ENCODE measurements around the gene AAMP.

Gene AAMP

DNA sequence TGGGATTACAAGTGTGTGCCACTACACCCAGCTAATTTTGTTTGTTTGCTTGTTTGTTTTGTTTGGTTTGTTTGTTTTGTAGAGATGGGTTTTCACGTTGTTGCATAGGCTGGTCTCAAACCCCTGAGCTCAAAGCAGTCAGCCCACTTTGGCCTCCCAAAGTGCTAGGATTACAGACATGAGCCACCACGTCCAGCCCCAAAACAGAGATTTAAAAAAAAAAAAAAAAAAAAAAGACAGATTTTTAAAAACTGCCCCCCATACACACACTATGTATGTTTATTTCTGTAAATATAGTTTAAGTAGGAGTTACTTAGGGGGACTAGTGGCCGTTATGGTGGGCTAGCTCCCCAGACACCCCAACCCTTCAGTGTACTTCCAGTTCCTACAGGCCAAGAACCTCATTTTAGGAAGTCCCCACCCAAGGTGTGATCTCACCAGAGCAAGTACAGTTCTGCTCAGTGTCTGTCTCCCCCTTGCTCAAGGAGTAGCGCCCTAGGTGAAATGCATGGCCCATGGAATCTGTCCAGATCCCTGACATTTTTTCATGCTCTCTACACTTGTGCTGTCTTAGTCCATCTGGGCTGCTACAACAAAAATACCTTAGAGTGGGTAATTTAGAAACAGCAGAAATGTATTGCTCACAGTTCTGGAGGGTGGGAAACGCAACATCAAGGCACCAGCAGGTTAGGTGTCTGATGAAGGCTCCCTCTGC lies 23.9 kb upstream of the AAMP start:
- DNase-seq (ENCODE audit: low read depth), result no peak

DNA sequence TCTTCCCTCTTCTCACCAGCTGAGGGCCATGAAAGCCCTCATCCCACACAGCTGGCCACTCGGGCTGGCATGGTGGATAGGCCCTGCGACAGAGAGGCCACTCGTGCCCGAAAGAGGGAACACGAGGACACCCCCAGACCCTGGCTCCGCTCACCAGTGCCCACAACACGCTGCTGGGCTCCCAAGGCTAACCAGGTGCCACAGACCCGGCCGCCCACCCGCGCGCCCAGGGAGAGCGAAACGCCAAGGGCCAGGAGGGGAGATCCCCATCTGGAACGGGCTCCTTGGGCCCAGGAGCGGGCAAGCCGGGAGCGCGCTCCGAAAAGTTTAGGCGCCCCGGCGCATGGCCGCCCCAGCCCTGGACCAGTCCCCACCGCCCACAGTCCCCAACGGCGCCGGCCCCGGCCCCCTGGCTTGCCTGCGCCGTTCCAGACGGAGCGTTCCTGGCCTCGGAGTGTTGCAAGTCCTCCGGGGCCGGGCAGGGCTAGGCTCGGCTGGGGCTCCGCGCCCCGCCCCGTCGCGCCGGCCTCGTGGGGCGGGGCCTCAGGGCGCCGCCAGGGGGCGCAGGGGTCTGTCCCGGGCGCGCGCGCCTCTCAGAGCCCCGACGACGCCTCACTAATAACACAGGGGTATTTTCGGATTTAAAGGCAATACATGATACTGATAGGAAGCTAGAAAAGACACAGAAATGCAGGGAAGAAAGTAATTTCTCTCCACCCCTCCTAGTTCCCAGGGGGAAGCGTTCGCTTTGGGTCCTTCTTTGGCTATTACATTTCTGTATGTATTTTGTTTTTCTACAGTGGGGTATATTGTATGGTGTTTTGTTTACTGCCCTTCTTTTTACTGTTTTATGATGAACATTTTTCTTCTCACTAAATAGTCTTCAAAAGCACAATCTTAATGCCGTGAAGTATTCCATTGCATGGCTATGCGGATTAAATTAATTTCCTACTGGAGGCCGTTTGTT lies 22.4 kb upstream of the AAMP start, which contains the start of gene TMBIM1:
Gene TMBIM1, minus strand, starts transcription at position 456 of the 967 bp plus-strand sequence. CDS start 10,362 bp downstream, outside the sequence.
- peak; percentile 72 for DNase-seq (ENCODE audit: low read depth)

DNA sequence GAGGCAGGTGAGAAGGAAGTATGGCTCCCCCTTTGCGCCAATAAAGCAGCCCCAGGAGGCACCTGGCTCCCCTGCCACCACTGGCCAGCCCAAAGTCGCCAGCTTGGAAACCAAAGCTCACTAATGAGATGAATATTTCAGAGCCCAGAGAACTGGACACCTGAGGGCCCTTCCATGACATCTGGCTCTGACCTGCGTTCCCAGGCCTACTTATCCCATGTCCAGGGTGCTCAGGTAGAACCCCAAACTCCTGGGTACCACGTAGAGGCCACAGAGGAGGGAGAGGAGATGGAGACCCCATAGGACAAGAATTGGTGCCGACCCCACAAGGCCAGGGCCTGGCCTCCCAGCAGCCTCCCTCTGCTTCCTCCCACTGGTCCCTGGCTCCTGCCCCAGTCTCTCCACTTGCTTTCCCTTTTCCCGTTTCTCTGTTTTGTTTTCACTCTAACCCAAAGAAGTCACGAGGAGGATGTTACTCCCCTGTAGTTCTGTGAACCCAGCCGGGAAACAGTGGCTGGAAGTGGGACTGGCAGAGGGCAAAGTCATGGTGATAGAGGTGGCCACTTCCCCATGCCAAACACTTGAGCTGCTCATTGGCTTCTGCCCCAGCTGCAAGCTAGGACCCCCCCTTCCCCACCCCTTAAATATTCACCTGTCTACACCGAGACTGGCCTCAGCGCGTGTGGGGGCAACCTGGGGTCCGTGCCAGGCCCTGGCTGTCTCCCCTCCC lies 21.5 kb upstream of the AAMP start:
- no peak for DNase-seq (ENCODE audit: low read depth)

DNA sequence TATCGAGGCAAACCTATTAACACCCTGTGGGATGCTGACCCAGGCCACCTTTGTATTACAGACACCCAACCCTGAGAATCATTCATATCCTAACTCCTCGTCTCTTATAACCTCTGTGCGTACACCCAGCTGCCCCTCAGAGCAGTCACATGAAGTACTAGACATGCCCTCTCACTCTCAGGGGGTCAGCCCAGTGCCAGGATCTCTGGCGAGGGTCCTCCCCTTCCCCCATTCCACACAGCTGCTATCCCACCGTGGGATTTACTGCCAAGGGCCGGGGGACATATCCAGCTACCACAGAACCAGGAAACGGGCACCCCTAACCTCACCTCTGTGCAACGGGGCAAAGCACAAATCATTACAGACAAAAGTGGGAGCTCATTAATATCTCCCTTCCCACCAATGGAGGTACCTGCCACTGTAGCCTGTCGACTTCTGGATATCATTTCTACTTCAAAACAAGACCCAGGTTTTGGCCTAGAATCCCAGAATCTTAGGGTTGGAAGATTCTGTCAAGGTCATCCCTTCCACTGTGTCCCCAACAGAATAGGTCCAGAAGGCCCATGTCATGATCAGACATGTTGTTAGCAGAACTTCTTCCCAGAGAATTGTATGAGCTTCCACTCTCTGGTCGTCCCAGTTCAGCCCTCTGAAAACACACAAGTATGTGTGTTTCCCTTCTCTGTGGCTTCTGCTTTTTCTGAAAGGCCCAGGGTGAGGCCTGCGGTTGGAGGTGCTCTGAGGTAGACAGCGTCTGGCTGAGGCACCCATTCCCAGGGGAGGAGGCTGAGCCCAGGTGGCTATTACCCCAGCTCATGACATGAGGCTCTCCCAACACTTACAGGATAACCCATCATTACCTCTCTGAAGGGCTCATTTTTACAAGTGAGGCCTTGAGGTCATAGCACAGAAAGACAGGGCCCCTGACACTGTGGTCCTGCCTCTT lies 20.7 kb upstream of the AAMP start:
- no peak for DNase-seq (ENCODE audit: low read depth)

DNA sequence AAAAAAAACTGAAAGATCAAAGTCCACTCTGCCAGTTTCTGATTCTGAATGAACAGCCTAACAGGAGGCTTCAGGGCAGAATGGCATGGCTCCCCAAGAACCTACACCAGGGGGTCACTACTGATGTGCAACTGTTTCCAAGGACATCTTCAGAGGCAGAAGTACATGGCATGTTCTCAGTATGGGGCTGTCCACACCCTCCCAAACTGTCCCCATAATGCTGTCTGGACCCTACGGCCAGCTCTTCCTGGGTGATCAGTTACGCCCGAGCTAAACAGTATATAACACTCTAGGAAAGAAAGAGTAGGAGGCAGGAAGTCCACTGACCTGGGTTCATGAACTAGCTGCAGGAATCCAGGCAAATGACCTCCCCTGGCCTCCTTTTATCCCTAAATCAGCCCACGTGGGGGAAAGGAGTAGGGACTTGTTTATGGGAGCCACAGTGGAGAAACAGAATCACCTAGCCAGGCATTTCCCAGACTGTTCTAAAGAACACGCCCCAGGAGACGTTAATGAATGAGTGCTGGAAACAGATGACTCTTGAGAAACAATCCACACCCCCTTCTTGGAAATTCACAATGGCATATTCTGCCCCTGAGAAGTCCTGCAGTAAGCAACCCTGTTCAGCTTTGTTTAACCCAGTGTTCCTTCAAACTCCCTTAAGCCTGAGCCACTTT lies 19.8 kb upstream of the AAMP start:
- DNase-seq (ENCODE audit: low read depth), result no peak

DNA sequence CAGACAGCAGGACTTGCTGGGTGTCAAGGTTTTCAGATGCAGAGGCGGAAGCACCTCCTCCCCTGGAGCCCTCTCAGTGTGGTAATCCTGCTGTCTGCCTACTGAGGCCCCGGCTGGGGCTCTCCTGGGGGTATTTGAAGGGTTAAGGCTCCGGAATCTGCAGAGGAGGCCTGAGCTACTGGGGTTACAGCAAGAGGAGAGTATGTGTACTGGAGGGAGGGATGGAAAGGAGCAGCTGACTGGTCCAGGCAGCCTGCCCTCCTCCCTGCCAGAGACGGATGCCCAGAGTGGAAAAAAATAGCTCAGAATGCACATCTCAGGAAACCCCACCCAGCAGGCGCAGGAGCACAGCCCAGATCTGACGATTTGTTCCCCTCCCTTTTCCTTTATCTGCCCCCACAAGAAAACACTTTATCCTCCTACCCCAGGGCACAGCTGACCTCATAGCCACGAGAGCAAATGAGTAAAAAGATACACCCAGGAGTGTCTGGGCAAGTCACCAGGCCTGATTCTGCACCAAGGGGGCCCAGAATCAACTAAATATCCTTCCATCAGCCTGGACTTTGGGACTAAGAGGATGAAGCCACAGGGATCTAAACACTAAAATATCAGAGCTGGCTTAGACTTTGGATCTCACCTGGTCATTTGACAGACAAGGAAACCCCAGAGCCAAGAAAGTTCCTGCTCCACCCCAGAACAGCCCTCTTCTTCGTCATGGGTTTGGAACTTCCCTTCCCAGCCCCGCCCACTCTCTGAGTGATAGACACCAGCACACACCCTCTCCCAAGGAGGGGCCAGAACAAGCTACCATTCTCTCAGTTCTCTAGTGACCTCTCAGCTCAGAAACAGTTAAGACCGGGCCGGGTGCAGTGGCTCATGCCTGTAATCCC lies 16.9 kb upstream of the AAMP start:
- peak; percentile 70 for DNase-seq (ENCODE audit: low read depth)

DNA sequence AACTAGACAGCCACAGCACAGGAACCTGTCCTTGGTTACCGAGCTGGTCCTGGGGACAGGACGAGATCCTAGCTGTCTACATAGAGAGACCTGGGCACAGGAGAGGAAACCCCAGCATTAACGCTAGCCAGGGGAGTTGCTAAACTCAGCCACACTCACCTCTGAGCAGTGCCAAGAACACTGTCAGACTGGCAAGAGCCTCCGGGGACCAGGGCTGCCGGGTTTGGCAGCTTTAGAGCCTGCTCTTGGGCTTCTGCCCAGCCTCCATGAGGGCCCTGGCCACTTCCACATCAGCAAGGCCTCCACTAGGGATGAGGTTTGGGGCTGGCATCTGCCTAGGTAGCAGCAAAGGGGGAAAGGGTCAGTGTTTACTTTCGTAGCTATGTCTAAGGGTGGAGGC lies 15.7 kb upstream of the AAMP start:
- no peak for DNase-seq (ENCODE audit: low read depth)

DNA sequence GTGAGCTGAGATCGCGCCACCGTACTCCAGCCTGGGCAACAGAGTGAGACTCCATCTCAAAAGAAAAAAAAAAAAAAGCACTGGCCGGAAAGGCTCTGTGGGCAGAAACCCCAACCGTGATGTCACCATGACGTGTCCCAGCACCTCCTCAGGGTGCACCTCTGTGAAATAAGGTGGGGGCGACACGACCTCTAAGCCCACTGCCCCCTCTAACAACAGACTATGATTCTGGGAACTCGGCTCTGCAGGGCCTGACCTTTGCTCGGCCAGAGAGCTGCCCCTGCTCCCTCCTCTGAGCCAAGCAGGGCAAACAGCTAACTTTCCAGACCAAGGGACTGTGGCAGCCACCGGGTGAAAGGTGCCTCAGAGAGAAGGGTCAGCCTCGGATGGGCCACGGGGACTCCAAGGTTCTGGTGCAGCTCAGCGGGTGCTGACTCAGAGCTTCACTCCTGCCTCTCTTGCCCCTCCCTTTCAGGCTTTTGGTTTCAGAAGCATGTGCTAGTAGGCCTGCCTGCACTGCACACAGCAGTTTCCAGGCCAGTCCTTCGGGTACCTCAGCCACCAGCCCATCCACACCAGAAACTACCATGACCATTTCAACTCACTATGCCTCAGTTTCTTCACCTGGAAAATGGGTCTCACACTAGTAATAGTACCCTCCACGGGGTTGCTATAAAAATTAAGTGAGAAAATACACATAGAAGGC lies 14.3 kb upstream of the AAMP start:
- DNase-seq (ENCODE audit: low read depth), result peak; percentile 51

DNA sequence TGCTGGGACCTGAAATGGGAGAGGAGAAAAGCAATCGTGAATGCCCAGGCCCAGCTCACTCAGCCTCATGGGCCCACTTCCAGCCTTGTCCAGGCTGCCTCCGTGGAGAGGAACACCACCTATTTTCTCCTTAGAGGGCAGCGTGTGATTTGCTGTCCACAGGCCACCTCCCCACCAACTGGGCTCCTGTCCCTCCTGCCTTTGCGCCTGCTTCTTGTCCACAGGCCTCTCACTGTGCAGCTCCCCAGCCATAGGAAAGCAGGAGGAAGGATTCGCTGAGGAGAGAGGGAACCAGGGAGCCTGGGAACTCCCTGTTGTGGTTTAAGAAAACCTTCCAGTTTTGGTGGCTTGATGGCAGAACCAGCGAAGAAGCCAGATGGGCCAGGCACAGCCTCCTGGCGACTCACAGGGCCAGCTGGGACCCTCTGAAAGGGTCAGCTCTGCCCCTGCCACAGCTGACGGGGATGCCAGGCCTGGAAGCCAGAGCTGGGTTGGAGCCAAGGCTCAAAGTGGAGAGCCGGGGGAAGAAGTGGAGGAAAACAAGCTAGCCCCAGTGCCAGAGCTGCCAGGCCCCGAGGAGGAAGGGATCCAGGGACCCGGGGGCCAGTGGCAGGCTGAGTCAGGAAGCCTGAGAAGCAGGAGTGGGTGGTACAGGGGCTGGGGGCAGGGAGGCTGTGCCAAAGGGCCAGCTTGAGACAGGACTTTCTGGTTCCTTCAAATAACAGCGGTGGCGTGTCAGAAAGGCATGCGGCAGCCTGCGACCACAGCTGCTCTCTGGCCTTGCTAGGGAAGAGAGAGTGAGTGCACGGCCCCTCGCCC lies 12.4 kb upstream of the AAMP start:
- DNase-seq (ENCODE audit: low read depth), result no peak

DNA sequence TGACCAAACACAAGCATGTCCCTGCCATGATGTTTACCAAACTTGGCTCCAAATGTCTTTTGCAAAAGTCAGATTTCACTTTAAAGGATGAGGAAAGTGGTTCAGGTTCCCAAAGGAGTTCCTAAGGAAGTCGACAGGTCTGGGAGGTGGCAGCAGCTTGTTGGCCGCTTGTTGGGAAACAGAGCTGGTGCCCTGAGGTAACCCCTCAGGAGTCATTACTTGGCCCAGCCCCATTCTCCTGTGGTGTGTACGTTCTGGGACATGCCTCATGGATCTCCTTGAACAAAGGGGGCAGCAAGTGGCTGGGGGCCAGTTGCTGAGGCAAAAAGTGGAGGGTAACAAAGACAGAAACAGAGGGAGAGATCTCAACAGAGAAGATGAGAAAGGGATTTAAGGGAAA lies 11.5 kb upstream of the AAMP start:
- DNase-seq (ENCODE audit: low read depth), result no peak

DNA sequence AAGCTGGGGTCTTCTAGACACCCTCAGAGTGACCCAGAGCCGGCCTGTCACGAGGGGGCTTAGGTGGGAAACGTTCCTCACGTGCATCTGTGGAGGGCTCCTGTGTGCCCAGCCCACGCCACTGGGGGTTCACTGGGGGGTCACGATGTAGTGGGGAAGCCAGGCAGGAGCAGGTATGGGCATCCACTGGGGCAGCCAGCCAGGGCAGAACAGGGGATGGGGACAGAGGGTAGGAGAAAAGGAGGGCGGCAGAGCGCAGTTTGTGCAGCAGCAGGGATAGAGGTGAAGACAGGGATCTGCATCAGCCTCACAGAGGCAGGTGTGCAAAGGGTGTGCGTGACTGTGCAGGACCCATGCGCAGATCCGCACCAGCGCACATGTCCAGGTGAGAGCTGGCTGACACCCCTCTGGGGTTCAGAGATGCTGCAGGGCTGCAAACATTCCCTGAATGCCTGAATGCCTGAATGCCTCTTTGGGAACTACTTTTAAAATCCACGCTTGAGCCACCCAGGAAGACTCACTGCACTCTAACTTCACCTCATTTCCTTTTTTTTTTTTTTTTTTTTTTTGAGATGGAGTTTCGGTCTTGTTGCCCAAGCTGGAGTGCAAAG lies 10.4 kb upstream of the AAMP start:
- DNase-seq (ENCODE audit: low read depth), result no peak

DNA sequence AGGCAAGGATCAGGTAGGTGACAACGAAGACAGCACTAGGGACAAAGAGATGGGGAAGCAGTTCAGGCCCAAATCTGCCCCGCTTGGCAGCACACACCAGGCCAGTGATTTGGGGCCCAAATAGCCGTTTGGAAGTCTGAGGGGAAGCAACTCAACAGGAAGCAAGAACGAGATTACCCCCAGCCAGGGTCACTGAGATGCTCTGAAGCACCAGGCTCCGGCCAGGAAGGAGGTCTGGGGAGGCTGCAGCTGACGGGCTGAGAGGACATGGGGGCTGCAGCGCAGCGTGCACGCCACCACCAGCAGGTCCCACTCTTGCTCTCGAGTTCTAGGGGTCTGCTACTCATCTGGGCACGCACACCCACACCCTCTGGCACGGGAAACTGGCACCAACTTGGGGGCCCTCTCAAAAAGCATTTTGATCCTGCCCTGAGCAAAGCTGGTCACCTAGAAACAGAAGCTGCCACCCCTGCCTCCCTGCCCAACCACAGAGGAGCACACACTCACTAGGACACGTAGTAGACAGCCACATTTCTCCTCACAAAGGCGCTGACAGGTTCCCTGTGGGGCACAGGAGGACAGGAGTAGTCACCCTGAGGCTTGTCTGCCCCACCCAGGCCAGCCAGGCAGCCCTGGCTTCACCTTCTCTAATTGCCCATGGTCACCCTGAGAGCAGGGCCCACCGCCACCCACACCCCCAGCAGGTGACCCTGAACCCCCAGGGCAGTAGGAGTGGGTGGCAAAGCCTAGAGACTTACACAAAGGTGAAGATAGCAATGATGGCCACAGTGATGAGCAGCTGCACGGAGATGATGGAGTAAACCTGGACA lies 8.8 kb upstream of the AAMP start:
- no peak for DNase-seq (ENCODE audit: low read depth)

DNA sequence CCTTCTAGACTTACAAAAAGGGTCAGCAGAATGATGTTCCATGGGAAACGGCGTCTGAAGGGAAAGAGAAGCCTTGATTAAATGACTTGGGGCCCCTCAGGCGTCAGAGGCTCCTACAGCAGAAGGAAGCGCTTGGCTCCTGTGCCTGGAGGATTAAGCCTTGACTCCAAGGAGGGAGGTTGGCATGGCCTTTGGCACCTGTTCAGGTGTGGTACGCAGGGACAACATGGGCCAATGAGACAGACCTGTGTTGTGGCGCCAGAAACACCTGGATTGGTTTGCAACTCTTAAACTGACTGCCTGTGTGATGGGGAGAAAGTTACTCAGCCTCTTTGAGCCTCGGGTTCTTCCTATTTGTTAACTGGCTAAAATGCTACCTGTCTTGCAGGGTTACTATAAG lies 8.0 kb upstream of the AAMP start:
- DNase-seq (ENCODE audit: low read depth), result no peak

DNA sequence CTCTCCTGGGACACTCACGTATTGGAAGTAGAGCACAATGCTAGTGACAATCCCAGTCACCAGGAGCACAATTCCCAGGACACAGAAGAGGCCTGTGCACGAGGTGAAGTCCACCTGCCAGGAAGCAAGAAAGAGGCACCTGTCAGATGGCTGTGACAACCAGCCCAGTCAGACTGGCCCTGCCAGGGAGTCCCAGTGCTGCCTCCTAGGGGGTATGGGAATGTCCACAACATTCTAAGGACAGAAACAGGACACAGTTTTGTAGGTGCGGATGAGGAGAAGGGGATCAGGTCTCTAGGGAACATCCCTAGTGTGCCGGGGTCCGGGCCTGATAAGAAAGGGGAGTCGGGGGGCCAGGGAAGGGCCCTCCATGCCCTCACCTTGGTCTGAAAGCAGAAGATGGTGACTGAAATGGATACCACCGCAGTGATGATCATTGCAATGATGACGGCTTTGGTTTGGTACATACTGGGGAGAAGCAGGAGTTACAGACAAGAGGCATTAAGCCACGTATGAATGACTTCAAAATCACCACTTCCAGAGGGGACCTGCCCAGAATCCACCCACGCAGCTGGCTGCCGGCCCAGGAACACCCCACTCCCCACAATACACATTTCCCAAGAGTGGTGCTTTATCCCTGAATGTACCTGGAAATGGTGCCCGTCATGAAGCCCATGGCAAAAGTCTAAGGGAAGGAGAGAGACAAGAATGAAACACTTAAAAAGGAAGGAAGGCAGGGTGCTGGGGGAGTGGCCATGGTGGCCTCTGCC lies 7.2 kb upstream of the AAMP start:
- no peak for DNase-seq (ENCODE audit: low read depth)

DNA sequence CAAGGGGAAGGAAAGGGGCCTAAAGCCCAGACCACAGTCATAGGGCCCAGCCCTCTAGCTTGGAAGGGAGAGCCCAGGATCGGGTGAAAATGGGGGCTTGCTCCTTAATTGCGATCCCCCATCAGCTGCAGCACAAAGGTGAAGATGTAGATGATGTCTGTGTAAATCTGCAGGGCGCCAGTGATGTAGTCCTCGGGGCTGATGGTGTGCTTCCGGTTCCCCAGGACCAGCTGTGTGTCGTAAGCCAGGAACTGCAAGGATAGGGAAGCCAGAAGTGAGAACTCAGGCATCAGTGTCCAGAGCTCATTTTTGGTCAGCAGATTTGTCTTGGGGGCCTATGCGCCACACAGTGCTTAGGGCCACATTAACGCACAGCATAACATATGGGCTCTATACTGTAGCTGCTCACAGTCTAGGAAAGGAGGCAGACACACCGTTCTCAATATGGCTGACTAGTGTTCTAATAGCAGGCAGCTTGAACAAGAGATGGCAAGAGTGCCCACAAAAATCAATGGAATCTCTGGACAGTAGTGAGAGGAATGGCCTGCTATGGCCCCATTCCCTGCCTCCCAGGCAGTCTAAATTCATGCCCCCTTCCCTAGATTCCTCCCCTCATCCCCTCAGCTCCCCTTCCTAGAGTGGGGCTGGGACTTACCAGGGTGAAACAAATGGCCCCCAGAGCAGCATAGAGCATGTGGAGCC lies 5.6 kb upstream of the AAMP start:
- DNase-seq (ENCODE audit: low read depth), result no peak

Data from stimulated activated CD8-positive, alpha-beta memory T cell treated with anti-CD3 and anti-CD28 coated beads, Interleukin-12 subunit alpha, Interleukin-12 subunit beta, amount 100 ng/mL, for 4 hours (primary cell).